GM23248 (cell line): ENCODE measurements around the gene SP6. TPM values are rescaled to one million over a fixed set of nuclear protein-coding genes. Genes with fewer than 3 reads are reported as not detected.

Experiments used
- DNase-seq: peaks from one replicate; pipeline ENCODE4 v3.0.0-alpha.2; 2015
- H2AFZ ChIP-seq: fragments of 200-600 bp; sonication (generic); 2 replicates; pipeline ENCODE4 v1.6.1; 2016; ENCODE audit warnings: antibody characterized with exemption
- H3F3A ChIP-seq: fragments of 200-600 bp; sonication (generic); 2 replicates; pipeline ENCODE4 v1.6.1; 2016; ENCODE audit warnings: mild to moderate bottlenecking, antibody characterized with exemption, mixed run types; ENCODE audit not compliant: insufficient read depth
- H3K27ac ChIP-seq: fragments of 200-600 bp; sonication (generic); 2 replicates; pipeline ENCODE4 v1.5.1; 2016; ENCODE audit warnings: mild to moderate bottlenecking
- H3K27me3 ChIP-seq: fragments of 200-600 bp; sonication (generic); replicated peaks from 2 replicates; pipeline ENCODE4 v1.6.1; 2016; ENCODE audit warnings: mild to moderate bottlenecking; ENCODE audit not compliant: insufficient read depth
- H3K36me3 ChIP-seq: fragments of 200-600 bp; sonication (generic); 2 replicates; pipeline ENCODE4 v1.6.1; 2016; ENCODE audit warnings: low read depth, mild to moderate bottlenecking
- H3K4me1 ChIP-seq: fragments of 200-600 bp; sonication (generic); 2 replicates; pipeline ENCODE4 v1.6.1; 2016; ENCODE audit warnings: mild to moderate bottlenecking; ENCODE audit not compliant: insufficient read depth
- H3K4me2 ChIP-seq: fragments of 200-600 bp; sonication (generic); one replicate; pipeline ENCODE4 v1.6.1; 2016; ENCODE audit warnings: mild to moderate bottlenecking; ENCODE audit not compliant: unreplicated experiment
- H3K4me3 ChIP-seq: fragments of 200-600 bp; sonication (generic); 2 replicates; pipeline ENCODE4 v1.5.1; 2016; ENCODE audit warnings: mild to moderate bottlenecking
- H3K79me2 ChIP-seq: fragments of 200-600 bp; sonication (generic); 2 replicates; pipeline ENCODE4 v1.6.1; 2016; ENCODE audit warnings: mild to moderate bottlenecking; ENCODE audit not compliant: insufficient read depth
- H3K9ac ChIP-seq: fragments of 200-600 bp; sonication (generic); 2 replicates; pipeline ENCODE4 v1.6.1; 2016; ENCODE audit warnings: mild to moderate bottlenecking
- H3K9me2 ChIP-seq: fragments of 200-600 bp; sonication (generic); 2 replicates; pipeline ENCODE4 v1.6.1; 2016; ENCODE audit warnings: mixed run types, mild to moderate bottlenecking, moderate library complexity; ENCODE audit not compliant: insufficient read depth
- H3K9me3 ChIP-seq: fragments of 200-600 bp; sonication (generic); one replicate; pipeline ENCODE4 v1.6.1; 2017; ENCODE audit warnings: low read depth
- H4K20me1 ChIP-seq: fragments of 200-600 bp; sonication (generic); 2 replicates; pipeline ENCODE4 v1.6.0; 2016; ENCODE audit not compliant: insufficient read depth
- EZH2 ChIP-seq: fragments of 200-600 bp; sonication (generic); IDR thresholded peaks from 2 replicates; pipeline ENCODE4 v1.6.1; 2018; ENCODE audit warnings: antibody characterized with exemption, mild to moderate bottlenecking; ENCODE audit not compliant: insufficient read depth, poor library complexity, severe bottlenecking
- EZH2phosphoT487 ChIP-seq: fragments of 200-600 bp; sonication (generic); IDR thresholded peaks from 2 replicates; pipeline ENCODE4 v1.6.1; 2018; ENCODE audit warnings: antibody characterized with exemption, moderate library complexity, mild to moderate bottlenecking, low read depth; ENCODE audit not compliant: insufficient read depth
- WGBS, 2 experiments: methylation state at CpG; one replicate each; pipeline ENCODE4 v1.1.6; 2015 to 2017; ENCODE audit warnings: low lambda C conversion rate in 2 of 2, low coverage in 1 of 2; ENCODE audit errors: missing lambda C conversion rate in 2 of 2; 5-methylcytosine and 5-hydroxymethylcytosine counted together
- in situ Hi-C: fragments of 300-500 bp; cut with MboI; formaldehyde crosslinking; loops from 2 replicates; pipeline ENCODE4 v1.15.0; 2020
- polyA plus RNA-seq: library from polyadenylated mRNA; unstranded; fragments of >200 nt; fragmentation: Nextera tagmentation; extraction: Ambion mirVana; gene quantifications from 2 replicates; pipeline ENCODE4 v1.2.1, GENCODE V29; 2016
- total RNA-seq: library from RNA; depleted of rRNA; stranded (reverse); fragments of >200 nt; shearing (Covaris generic); gene quantifications from 2 replicates; pipeline ENCODE4 v1.2.3, GENCODE V29; 2014

The SP6 gene
- total and polyA plus RNA-seq, 2 experiments from 2014 or later: not detected

DNA sequence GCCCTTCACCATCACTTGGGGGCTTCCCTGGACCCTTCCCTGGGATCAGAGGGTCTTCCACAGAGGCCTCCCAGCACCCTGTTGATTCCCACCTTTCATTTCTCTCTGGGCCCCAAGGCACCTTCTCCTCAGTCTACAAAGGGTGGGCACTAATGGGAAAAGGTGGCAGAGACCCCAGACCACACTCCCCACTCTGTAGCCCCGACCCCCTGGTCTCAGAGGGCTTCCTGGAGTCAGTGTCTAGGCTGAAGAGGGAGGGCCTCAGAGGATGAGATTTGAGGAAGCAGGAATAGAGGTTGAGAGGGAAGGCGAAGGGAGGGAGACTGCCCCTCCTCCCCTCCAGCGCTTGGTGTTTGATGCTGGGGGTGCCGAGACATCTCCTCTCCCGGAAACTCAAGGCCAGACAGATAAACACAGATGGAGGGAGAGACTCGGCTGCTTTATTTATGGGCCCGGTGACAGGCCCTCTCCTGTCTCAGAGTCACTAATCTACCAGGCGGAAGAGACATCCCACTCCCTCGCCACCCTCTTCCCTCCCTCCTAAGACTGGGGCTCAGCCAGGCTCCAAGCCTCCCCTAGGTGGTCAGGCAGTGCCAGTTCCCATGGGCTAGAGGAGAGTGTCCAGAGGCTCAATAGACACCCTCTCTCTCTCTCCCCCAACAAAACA is 26.5 kb upstream of the SP6 start:
- H3K9me3 ChIP-seq: no peaks in the 10 kb centered on the region
- no peak overlapping the region for H2AFZ ChIP-seq
- H3K9ac ChIP-seq: no peak overlapping the region
- H3K9me2 ChIP-seq: no peaks in the 10 kb centered on the region
- no peak overlapping the region for H3K4me3 ChIP-seq
- peaks cover 19% of the 10 kb centered on the region for H3F3A ChIP-seq
- 62 to 69% methylated on average over 8 to 9 of the region's 9 CpGs for WGBS, 2 experiments
- no peak for DNase-seq
- H3K27ac ChIP-seq: no peak overlapping the region
- in situ Hi-C loops: no loop called here
- H3K36me3 ChIP-seq: no peaks in the 10 kb centered on the region
- no peak overlapping the region for H3K4me2 ChIP-seq
- H3K27me3 ChIP-seq: 0 out of 2 replicates have a peak, but pooled peaks cover 6% of the 10 kb centered on the region
- H3K4me1 ChIP-seq: peaks cover 30% of the 10 kb centered on the region
- TF ChIP-seq EZH2phosphoT487 (no peak), EZH2 (no peak)
- no peaks in the 10 kb centered on the region for H3K79me2 ChIP-seq
- no peaks in the 10 kb centered on the region for H4K20me1 ChIP-seq

DNA sequence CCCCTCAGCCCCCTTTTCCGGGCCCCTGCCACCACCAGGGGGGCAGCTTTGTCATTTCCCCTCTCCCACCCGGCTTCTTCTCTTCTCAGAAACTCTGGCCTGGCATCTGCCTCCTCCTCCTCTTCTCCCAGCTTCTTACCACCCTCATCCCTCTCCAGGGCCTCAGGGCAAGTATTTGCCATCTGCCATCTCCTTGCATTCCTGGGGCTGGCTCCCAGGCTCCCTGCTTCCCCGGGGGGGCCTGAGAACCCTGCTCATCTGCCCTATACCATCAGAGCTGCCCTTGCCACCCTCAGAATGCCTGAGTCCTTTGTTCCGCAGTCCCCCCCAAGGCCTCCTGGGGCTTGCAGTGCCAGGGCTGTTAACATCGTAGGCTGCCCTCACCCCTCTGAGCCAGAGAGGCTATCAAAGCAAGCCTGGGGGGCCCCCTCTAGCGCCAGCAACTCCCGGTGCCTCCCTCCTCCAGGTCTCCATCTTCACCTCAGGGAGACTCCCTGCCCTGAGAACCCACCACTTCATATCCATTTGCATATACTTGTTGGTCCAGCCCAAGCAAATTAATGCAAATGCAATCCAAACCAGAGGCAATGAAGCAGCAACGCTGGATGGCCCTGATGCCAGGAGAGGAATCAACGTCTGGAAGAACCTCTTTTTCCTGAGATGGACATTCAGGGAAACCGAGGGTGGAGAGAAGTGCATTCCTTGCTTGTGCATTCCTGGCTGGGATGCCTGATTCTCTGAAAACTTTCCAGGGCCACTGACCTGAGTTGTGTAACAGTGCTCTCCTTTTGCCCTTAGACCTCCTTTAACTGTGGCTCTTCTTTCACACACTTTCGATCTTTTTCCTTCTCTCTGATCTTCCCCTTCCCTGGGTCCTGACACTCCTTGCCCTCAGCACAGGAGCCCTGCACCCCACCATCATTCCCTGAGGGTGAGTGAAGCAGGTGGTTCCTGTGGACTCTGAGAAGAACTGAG is 24.3 kb upstream of the SP6 start:
- in situ Hi-C loops: no loop called here
- no peaks in the 10 kb centered on the region for H3K9me2 ChIP-seq
- H3F3A ChIP-seq: peaks cover 11% of the 10 kb centered on the region
- no peak for TF ChIP-seq EZH2
- no peak for TF ChIP-seq EZH2phosphoT487
- H3K36me3 ChIP-seq: no peaks in the 10 kb centered on the region
- H3K4me1 ChIP-seq: peaks cover 28% of the 10 kb centered on the region
- DNase-seq: no peak
- H3K9ac ChIP-seq: no peak overlapping the region
- 54 to 56% methylated on average over 11 of the region's 11 CpGs for WGBS, 2 experiments
- no peaks in the 10 kb centered on the region for H4K20me1 ChIP-seq
- H3K9me3 ChIP-seq: no peaks in the 10 kb centered on the region
- H2AFZ ChIP-seq: no peak overlapping the region
- H3K4me2 ChIP-seq: no peak overlapping the region
- peaks cover 23% of the 10 kb centered on the region for H3K27me3 ChIP-seq
- no peaks in the 10 kb centered on the region for H3K79me2 ChIP-seq
- no peak overlapping the region for H3K4me3 ChIP-seq
- H3K27ac ChIP-seq: no peak overlapping the region

DNA sequence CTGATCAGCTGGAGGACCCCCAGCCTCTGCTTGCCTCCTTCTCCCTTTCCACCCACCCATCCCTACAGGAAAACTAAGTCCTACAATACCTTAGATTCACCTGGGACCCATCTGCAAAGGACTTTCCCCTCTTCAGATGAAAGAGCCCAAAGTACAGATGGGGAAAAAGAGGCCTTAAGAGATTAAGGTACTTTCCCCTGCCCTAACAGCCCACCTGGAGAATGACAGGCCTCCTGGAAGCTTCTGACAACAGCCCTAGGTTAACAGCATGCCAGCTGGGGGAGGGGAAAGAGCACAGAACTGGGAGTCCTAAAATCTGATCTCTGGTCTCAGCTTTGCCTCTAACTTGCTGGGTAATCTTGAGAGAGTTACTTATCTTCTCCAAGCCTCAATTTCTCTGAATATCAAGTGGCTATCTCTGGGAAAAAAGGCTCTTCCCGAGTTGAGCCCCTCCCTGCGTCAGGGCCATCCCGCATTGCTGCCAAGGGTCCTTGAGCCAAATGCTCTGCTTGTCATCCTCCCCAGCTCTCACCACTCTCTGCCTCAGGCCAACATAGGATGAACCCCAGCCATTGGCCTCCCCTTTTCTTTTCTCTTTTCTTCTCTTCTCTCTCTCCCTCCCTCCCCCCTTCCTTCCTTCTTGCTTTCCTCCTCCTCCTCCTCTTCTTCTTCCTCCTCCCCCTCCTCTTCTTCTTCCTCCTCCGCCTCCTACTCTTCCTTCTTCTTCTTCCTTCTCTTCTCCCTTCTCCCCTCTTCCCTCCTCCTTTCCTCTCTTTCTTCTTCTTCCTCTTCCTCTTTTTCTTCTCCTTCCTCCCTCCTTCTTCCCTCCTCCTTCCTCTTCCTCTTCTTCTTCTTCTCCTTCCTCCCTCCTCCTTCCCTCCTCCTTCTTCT is 22.5 kb upstream of the SP6 start:
- DNase-seq: no peak
- no peak for TF ChIP-seq EZH2
- no peak for TF ChIP-seq EZH2phosphoT487

More for the DNA sequence above, 22.5 kb upstream of the SP6 start:
- Histone ChIP-seq H3K4me2 (no peak overlapping the region), H3K9me3 (no peaks in the 10 kb centered on the region), H3K9ac (no peak overlapping the region), H3K9me2 (no peaks in the 10 kb centered on the region), H3K27ac (no peak overlapping the region), H3F3A (peaks cover 3% of the 10 kb centered on the region), H4K20me1 (no peaks in the 10 kb centered on the region), H3K36me3 (no peaks in the 10 kb centered on the region), H3K4me3 (no peak overlapping the region), H3K4me1 (peaks cover 18% of the 10 kb centered on the region; the same call in 1 of the 2 replicates), H3K79me2 (no peaks in the 10 kb centered on the region), H2AFZ (no peak overlapping the region), H3K27me3 (peaks cover 26% of the 10 kb centered on the region)
- in situ Hi-C loops: no loop called here
- WGBS, 2 experiments: 54 to 60% methylated on average over 4 of the region's 4 CpGs
